Ishikawa (cell line): ENCODE measurements around the gene RUBCNL.

Experiments used
- CEBPB ChIP-seq: IDR thresholded peaks from 2 replicates; pipeline ENCODE4 v1.6.1; 2012
- CREB1 ChIP-seq: IDR thresholded peaks from 2 replicates; pipeline ENCODE4 v1.6.1; 2012; ENCODE audit warnings: low read depth
- EGR1 ChIP-seq: IDR thresholded peaks from 2 replicates; pipeline ENCODE4 v1.6.1; 2012
- EP300 ChIP-seq: IDR thresholded peaks from 2 replicates; pipeline ENCODE4 v1.6.1; 2012; ENCODE audit warnings: borderline replicate concordance
- FOXM1 ChIP-seq: IDR thresholded peaks from 2 replicates; pipeline ENCODE4 v1.6.1; 2012; ENCODE audit warnings: low read depth, borderline replicate concordance
- RAD21 ChIP-seq: IDR thresholded peaks from 2 replicates; pipeline ENCODE4 v1.6.1; 2012; ENCODE audit warnings: low read depth
- TCF12 ChIP-seq: IDR thresholded peaks from 2 replicates; pipeline ENCODE4 v1.6.1; 2012; ENCODE audit warnings: low read depth
- TEAD4 ChIP-seq: IDR thresholded peaks from 2 replicates; pipeline ENCODE4 v1.6.1; 2012
- YY1 ChIP-seq: IDR thresholded peaks from 2 replicates; pipeline ENCODE4 v1.6.1; 2012; ENCODE audit warnings: low read depth
- ZBTB7A ChIP-seq: IDR thresholded peaks from 2 replicates; pipeline ENCODE4 v1.6.1; 2012; ENCODE audit warnings: low read depth
- TF ChIP-seq, protein P1 (sequence below): IDR thresholded peaks from 2 replicates; pipeline ENCODE4 v1.6.1; 2012
- TF ChIP-seq, protein P2 (sequence below): IDR thresholded peaks from 2 replicates; pipeline ENCODE4 v1.6.1; 2012; ENCODE audit warnings: low read depth, mild to moderate bottlenecking

DNA sequence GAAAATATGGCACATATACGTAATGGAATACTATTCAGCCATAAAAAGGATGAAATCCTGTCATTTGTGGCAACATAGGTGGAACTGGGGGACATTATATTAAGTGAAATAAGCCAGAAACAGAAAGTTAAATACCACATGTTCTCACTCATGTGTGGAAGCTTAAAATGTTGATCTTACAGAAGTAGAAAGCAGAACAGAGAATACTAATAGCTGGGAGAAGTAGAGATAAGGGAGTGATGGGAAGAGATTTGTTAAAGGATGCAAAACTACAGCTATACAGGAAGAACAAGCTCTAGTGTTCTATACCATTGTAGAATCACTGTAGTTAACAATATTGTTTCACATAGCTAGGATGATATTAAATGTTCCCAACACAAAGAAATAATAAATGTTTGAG, 68.1 kb downstream of the RUBCNL start:
- TF ChIP-seq FOXM1: no peak
- TF ChIP-seq EP300: no peak
- TF ChIP-seq RAD21: no peak
- TF ChIP-seq, protein P1, sequence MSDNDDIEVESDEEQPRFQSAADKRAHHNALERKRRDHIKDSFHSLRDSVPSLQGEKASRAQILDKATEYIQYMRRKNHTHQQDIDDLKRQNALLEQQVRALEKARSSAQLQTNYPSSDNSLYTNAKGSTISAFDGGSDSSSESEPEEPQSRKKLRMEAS: no peak
- no peak for TF ChIP-seq EGR1
- no peak for TF ChIP-seq ZBTB7A
- TF ChIP-seq CEBPB: no peak
- no peak for TF ChIP-seq YY1
- TF ChIP-seq, protein P2, sequence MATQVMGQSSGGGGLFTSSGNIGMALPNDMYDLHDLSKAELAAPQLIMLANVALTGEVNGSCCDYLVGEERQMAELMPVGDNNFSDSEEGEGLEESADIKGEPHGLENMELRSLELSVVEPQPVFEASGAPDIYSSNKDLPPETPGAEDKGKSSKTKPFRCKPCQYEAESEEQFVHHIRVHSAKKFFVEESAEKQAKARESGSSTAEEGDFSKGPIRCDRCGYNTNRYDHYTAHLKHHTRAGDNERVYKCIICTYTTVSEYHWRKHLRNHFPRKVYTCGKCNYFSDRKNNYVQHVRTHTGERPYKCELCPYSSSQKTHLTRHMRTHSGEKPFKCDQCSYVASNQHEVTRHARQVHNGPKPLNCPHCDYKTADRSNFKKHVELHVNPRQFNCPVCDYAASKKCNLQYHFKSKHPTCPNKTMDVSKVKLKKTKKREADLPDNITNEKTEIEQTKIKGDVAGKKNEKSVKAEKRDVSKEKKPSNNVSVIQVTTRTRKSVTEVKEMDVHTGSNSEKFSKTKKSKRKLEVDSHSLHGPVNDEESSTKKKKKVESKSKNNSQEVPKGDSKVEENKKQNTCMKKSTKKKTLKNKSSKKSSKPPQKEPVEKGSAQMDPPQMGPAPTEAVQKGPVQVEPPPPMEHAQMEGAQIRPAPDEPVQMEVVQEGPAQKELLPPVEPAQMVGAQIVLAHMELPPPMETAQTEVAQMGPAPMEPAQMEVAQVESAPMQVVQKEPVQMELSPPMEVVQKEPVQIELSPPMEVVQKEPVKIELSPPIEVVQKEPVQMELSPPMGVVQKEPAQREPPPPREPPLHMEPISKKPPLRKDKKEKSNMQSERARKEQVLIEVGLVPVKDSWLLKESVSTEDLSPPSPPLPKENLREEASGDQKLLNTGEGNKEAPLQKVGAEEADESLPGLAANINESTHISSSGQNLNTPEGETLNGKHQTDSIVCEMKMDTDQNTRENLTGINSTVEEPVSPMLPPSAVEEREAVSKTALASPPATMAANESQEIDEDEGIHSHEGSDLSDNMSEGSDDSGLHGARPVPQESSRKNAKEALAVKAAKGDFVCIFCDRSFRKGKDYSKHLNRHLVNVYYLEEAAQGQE: no peak
- TF ChIP-seq TCF12: no peak
- no peak for TF ChIP-seq CREB1
- no peak for TF ChIP-seq TEAD4
